HepG2 (cell line): ENCODE measurements around the gene PFKFB2. TPM values are rescaled to one million over a fixed set of nuclear protein-coding genes. Genes with fewer than 3 reads are reported as not detected.

ENCODE experiments used
- AGO1 ChIP-seq: fragments of 200-400 bp; formaldehyde crosslinking; IDR thresholded peaks from 2 replicates; pipeline ENCODE4 v1.6.1; 2017; ENCODE audit warnings: mild to moderate bottlenecking, low read depth, low read length, moderate library complexity; ENCODE audit not compliant: poor library complexity, severe bottlenecking
- ATRX ChIP-seq: sonication (generic); formaldehyde crosslinking; IDR thresholded peaks from 2 replicates; pipeline ENCODE4 v1.4.0; 2020; ENCODE audit warnings: missing genetic modification reagents, borderline replicate concordance
- DMAP1 ChIP-seq: IDR thresholded peaks from 2 replicates; pipeline ENCODE4 v1.6.1; 2016
- HHEX ChIP-seq: IDR thresholded peaks from 2 replicates; pipeline ENCODE4 v1.6.1; 2016; ENCODE audit warnings: control low read depth
- IRF2 ChIP-seq: IDR thresholded peaks from 2 replicates; pipeline ENCODE4 v1.6.1; 2018; ENCODE audit warnings: missing genetic modification reagents, missing compliant biosample characterization
- ISL2 ChIP-seq: sonication (generic); formaldehyde crosslinking; IDR thresholded peaks from 2 replicates; pipeline ENCODE4 v1.5.0; 2020; ENCODE audit warnings: missing genetic modification reagents
- KLF9 ChIP-seq: IDR thresholded peaks from 2 replicates; pipeline ENCODE4 v1.6.1; 2016; ENCODE audit warnings: low read depth
- PAWR ChIP-seq: sonication (generic); formaldehyde crosslinking; IDR thresholded peaks from 2 replicates; pipeline ENCODE4 v1.4.0; 2020; ENCODE audit warnings: missing genetic modification reagents, mild to moderate bottlenecking, borderline replicate concordance
- POLR2A ChIP-seq, 2 experiments: IDR thresholded peaks; 2 replicates each; pipeline ENCODE4 v1.6.1; 2011; ENCODE audit warnings: low read depth in 2 of 2, low read length in 2 of 2, mild to moderate bottlenecking in 1 of 2, moderate library complexity in 1 of 2; ENCODE audit not compliant: insufficient read depth in 1 of 2
- TAF15 ChIP-seq: fragments of 200-400 bp; formaldehyde crosslinking; IDR thresholded peaks from one replicate; pipeline ENCODE4 v1.6.1; 2018; ENCODE audit warnings: mild to moderate bottlenecking, low read depth, low read length; ENCODE audit not compliant: poor library complexity, severe bottlenecking
- ZFX ChIP-seq: sonication (generic); formaldehyde crosslinking; IDR thresholded peaks from 2 replicates; pipeline ENCODE4 v1.4.0; 2020; ENCODE audit warnings: mild to moderate bottlenecking, low read depth, missing genetic modification reagents, moderate library complexity
- ZNF253 ChIP-seq: sonication (generic); formaldehyde crosslinking; IDR thresholded peaks from 2 replicates; pipeline ENCODE4 v1.8.0; 2022; ENCODE audit warnings: mild to moderate bottlenecking, missing genetic modification reagents, borderline replicate concordance
- ZNF282 ChIP-seq: fragments of 450-650 bp; IDR thresholded peaks from 2 replicates; pipeline ENCODE4 v1.6.1; 2018; ENCODE audit not compliant: partially characterized antibody
- ZNF331 ChIP-seq: sonication (generic); formaldehyde crosslinking; IDR thresholded peaks from 2 replicates; pipeline ENCODE4 v1.4.0; 2020; ENCODE audit warnings: missing genetic modification reagents
- ZNF549 ChIP-seq: sonication (generic); formaldehyde crosslinking; IDR thresholded peaks from 2 replicates; pipeline ENCODE4 v1.5.0; 2020; ENCODE audit warnings: missing genetic modification reagents
- ZNF672 ChIP-seq: sonication (generic); formaldehyde crosslinking; IDR thresholded peaks from 2 replicates; pipeline ENCODE4 v1.8.1; 2022; ENCODE audit warnings: missing genetic modification reagents
- ZNF792 ChIP-seq: IDR thresholded peaks from 2 replicates; pipeline ENCODE4 v1.6.1; 2016
- ZZZ3 ChIP-seq: sonication (generic); formaldehyde crosslinking; IDR thresholded peaks from 2 replicates; pipeline ENCODE4 v1.4.0; 2020; ENCODE audit warnings: missing genetic modification reagents, mild to moderate bottlenecking, borderline replicate concordance
- polyA plus RNA-seq, 8 experiments: library from polyadenylated mRNA; depleted of rRNA in 3 of 8; stranded (reverse) in 7 of 8; unstranded in 1 of 8; fragments of >200 nt; fragmentation: Illumina TruSeq in 4 of 8; extraction: Trizol in 4 of 8; gene quantifications; 2 replicates each; pipeline versions ENCODE4 v1.2.1 to v1.2.3, GENCODE V29; 2011 to 2016; ENCODE audit warnings: low read depth in 4 of 8, missing spikeins in 1 of 8, mixed read lengths in 1 of 8; ENCODE audit not compliant: insufficient read depth in 1 of 8
- total RNA-seq, 5 experiments: library from RNA; depleted of rRNA; stranded (reverse); fragments of >200 nt; fragmentation: Illumina TruSeq; extraction: Trizol; gene quantifications; 2 replicates each; pipeline ENCODE4 v1.2.3, GENCODE V29; 2016; ENCODE audit warnings: low read depth in 1 of 5
- TF ChIP-seq, protein P1 (sequence below): sonication (generic); formaldehyde crosslinking; IDR thresholded peaks from 2 replicates; pipeline ENCODE4 v1.5.1; 2020; ENCODE audit warnings: missing genetic modification reagents, mild to moderate bottlenecking, borderline replicate concordance
- TF ChIP-seq, protein P2 (sequence below): sonication (generic); formaldehyde crosslinking; IDR thresholded peaks from 2 replicates; pipeline ENCODE4 v1.8.1; 2023; ENCODE audit warnings: missing genetic modification reagents, inconsistent platforms, borderline replicate concordance
- TF ChIP-seq, protein P3 (sequence below): sonication (generic); formaldehyde crosslinking; IDR thresholded peaks from 2 replicates; pipeline ENCODE4 v1.5.1; 2020; ENCODE audit warnings: missing genetic modification reagents, mild to moderate bottlenecking, borderline replicate concordance
- TF ChIP-seq, protein P4 (sequence below), 2 experiments: sonication (generic) in 1 of 2; formaldehyde crosslinking in 1 of 2; IDR thresholded peaks; 2 replicates each; pipeline versions ENCODE4 v1.4.0 to v1.6.1; 2018 to 2020; ENCODE audit warnings: missing genetic modification reagents in 2 of 2, borderline replicate concordance in 1 of 2, low read depth in 1 of 2, mild to moderate bottlenecking in 1 of 2, missing biosample characterization in 1 of 2
- TF ChIP-seq, protein P5 (sequence below): sonication (generic); formaldehyde crosslinking; IDR thresholded peaks from 2 replicates; pipeline ENCODE4 v1.5.1; 2020; ENCODE audit warnings: mild to moderate bottlenecking, moderate library complexity, missing genetic modification reagents

PFKFB2 gene
- total and polyA plus RNA-seq, 2 of the 13 experiments (the other 11 are each of a cell fraction or from before 2014, with no cell fraction given): 4.6 to 10.6 TPM

DNA sequence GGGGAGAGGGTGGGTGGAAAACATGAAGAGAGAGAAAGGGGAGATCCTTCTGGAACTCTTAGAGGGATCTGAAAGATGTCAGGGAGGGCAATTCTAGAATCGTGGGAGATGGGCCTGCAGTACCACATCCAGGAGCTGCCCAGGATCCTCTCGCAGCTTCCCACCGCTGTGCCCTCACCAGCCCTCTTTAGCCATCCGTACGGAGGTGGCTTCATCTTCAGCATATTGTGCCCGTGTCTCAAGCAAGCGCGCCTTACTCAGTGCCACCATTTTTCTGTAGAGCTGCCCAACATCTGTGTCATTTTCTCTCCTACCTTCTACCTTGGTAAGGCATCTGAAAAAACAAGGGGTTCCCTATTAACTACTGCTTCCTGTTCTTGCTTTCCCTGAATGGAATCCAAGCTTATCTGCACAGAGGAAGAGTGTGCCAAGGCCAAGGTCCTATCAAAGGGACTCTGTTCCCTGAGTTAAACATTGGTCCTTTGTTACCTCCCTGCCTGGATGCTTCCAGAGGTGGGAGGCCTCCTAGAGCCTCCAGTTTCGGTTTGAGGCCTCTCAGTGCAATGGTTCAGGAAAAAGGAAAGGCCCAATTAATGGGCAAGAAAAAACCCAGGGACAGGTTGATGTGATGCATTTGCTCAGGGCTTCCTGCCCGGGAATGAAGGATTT lies 43.8 kb upstream of the PFKFB2 start (continued):
- TF ChIP-seq, protein P1, sequence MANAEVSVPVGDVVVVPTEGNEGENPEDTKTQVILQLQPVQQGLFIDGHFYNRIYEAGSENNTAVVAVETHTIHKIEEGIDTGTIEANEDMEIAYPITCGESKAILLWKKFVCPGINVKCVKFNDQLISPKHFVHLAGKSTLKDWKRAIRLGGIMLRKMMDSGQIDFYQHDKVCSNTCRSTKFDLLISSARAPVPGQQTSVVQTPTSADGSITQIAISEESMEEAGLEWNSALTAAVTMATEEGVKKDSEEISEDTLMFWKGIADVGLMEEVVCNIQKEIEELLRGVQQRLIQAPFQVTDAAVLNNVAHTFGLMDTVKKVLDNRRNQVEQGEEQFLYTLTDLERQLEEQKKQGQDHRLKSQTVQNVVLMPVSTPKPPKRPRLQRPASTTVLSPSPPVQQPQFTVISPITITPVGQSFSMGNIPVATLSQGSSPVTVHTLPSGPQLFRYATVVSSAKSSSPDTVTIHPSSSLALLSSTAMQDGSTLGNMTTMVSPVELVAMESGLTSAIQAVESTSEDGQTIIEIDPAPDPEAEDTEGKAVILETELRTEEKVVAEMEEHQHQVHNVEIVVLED (CRISPR knock-in tag): no peak
- TF ChIP-seq KLF9 (CRISPR knock-in tag) (0 out of 2 replicates have a peak, but pooled peaks have one; percentile 33), PAWR (CRISPR knock-in tag) (no peak), ZNF792 (no peak), TAF15 (no peak), ZNF331 (CRISPR knock-in tag) (peak; percentile 54; the same call in 1 of the 2 replicates), DMAP1 (peak; percentile 21; the same call in 1 of the 2 replicates), HHEX (CRISPR knock-in tag) (no peak), ISL2 (CRISPR knock-in tag) (peak; percentile 39; the same call in 1 of the 2 replicates), IRF2 (CRISPR knock-in tag) (peak; percentile 64), ZNF672 (no peak), ATRX (CRISPR knock-in tag) (no peak), ZFX (CRISPR knock-in tag) (peak; percentile 76), ZZZ3 (CRISPR knock-in tag) (no peak), POLR2A (IDR thresholded peaks at IDR 0.05; ENCODE audit: insufficient read depth in 1 of 2, low read depth in 2 of 2, low read length in 2 of 2) (no peak), ZNF282 (no peak), ZNF549 (CRISPR knock-in tag) (no peak), AGO1 (no peak), ZNF253 (CRISPR knock-in tag) (0 out of 2 replicates have a peak, but pooled peaks have one; percentile 32)
- TF ChIP-seq, protein P2, sequence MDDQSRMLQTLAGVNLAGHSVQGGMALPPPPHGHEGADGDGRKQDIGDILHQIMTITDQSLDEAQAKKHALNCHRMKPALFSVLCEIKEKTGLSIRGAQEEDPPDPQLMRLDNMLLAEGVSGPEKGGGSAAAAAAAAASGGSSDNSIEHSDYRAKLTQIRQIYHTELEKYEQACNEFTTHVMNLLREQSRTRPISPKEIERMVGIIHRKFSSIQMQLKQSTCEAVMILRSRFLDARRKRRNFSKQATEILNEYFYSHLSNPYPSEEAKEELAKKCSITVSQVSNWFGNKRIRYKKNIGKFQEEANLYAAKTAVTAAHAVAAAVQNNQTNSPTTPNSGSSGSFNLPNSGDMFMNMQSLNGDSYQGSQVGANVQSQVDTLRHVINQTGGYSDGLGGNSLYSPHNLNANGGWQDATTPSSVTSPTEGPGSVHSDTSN (CRISPR knock-in tag): no peak
- TF ChIP-seq, protein P3, sequence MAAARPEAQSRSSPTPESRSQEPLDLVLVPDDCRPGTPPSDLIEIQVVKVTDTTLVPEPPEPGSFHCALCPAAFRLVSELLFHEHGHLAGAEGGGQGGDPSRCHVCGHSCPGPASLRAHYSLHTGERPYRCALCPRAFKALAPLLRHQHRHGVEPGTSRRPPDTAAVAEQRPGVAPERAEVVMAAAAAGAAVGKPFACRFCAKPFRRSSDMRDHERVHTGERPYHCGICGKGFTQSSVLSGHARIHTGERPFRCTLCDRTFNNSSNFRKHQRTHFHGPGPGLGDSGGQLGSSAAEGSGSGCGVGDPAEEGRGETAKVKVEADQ (CRISPR knock-in tag): no peak
- TF ChIP-seq, protein P4, sequence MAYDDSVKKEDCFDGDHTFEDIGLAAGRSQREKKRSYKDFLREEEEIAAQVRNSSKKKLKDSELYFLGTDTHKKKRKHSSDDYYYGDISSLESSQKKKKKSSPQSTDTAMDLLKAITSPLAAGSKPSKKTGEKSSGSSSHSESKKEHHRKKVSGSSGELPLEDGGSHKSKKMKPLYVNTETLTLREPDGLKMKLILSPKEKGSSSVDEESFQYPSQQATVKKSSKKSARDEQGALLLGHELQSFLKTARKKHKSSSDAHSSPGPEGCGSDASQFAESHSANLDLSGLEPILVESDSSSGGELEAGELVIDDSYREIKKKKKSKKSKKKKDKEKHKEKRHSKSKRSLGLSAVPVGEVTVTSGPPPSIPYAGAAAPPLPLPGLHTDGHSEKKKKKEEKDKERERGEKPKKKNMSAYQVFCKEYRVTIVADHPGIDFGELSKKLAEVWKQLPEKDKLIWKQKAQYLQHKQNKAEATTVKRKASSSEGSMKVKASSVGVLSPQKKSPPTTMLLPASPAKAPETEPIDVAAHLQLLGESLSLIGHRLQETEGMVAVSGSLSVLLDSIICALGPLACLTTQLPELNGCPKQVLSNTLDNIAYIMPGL (CRISPR knock-in tag; IDR thresholded peaks at IDR 0.05; ENCODE audit: borderline replicate concordance in 1 of 2, low read depth in 1 of 2): 0 out of 4 replicates have a peak, but pooled peaks of 1 of the 2 experiments have one; percentile 33
- TF ChIP-seq, protein P5, sequence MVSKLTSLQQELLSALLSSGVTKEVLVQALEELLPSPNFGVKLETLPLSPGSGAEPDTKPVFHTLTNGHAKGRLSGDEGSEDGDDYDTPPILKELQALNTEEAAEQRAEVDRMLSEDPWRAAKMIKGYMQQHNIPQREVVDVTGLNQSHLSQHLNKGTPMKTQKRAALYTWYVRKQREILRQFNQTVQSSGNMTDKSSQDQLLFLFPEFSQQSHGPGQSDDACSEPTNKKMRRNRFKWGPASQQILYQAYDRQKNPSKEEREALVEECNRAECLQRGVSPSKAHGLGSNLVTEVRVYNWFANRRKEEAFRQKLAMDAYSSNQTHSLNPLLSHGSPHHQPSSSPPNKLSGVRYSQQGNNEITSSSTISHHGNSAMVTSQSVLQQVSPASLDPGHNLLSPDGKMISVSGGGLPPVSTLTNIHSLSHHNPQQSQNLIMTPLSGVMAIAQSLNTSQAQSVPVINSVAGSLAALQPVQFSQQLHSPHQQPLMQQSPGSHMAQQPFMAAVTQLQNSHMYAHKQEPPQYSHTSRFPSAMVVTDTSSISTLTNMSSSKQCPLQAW (CRISPR knock-in tag): 0 out of 2 replicates have a peak, but pooled peaks have one; percentile 49
